MG63 (cell line): Measurements from ENCODE around the gene WRNIP1. TPM values are rescaled to one million over a fixed set of nuclear protein-coding genes. Genes with fewer than 3 reads are reported as not detected.
"Not testable (repeated sequence)": the region's sequence is repeated elsewhere in the genome, so short reads cannot be mapped to it uniquely, and the experiment has no call there.

Experiments used
- DNase-seq: peaks from one replicate; pipeline ENCODE4 v3.0.0-alpha.2; 2020
- H3K27me3 ChIP-seq: fragments of 250-450 bp; sonication (Bioruptor Pico); 2 replicates; pipeline ENCODE4 v1.5.1; 2020; ENCODE audit warnings: mild to moderate bottlenecking, moderate library complexity
- H3K36me3 ChIP-seq: fragments of 250-450 bp; sonication (Bioruptor Pico); 2 replicates; pipeline ENCODE4 v1.5.1; 2020; ENCODE audit warnings: mild to moderate bottlenecking, moderate library complexity
- H3K4me3 ChIP-seq: fragments of 250-450 bp; sonication (Bioruptor Pico); 2 replicates; pipeline ENCODE4 v1.5.1; 2020; ENCODE audit warnings: mild to moderate bottlenecking, moderate library complexity
- H3K9me3 ChIP-seq: fragments of 250-450 bp; sonication (Bioruptor Pico); 2 replicates; pipeline ENCODE4 v1.5.1; 2020; ENCODE audit warnings: mild to moderate bottlenecking, moderate library complexity
- total RNA-seq: library from RNA; depleted of rRNA; stranded (reverse); fragments of >200 nt; shearing (Covaris generic); gene quantifications from 2 replicates; pipeline ENCODE4 v1.2.3, GENCODE V29; 2014; ENCODE audit warnings: low replicate concordance

Gene WRNIP1
- total RNA-seq, 1 experiment from 2014 or later, result 53.3 TPM

DNA sequence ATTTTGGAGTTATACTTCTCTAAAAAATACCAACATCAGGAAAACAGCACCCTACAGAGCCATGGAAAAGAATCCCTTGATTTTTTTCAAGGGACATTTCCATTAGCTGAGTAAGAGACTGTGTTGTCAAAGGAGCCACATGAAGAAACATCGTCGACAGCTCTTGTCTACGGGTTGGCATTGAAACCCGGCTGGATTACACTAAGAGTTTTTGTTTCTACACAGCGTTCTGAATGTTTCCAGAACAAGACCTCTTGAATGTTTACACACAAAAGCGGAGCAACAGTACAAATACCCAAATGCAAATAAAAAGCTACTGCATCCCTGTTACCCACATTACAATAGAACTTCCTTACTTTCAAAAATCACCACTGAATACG is 12.1 kb upstream of the WRNIP1 start:
- no peaks in the 10 kb centered on the region; the same call in 1 of the 2 replicates for H3K27me3 ChIP-seq
- H3K9me3 ChIP-seq, result no peaks in the 10 kb centered on the region
- no peak overlapping the region for H3K4me3 ChIP-seq
- DNase-seq, result no peak
- no peaks in the 10 kb centered on the region for H3K36me3 ChIP-seq

GRCh38 chr6:2753743-2754142 is 11.4 kb upstream of the WRNIP1 start:
- Histone ChIP-seq H3K27me3 (no peaks in the 10 kb centered on the region; the same call in 1 of the 2 replicates), H3K36me3 (no peaks in the 10 kb centered on the region), H3K4me3 (no peak overlapping the region), H3K9me3 (no peaks in the 10 kb centered on the region)
- no peak for DNase-seq

DNA sequence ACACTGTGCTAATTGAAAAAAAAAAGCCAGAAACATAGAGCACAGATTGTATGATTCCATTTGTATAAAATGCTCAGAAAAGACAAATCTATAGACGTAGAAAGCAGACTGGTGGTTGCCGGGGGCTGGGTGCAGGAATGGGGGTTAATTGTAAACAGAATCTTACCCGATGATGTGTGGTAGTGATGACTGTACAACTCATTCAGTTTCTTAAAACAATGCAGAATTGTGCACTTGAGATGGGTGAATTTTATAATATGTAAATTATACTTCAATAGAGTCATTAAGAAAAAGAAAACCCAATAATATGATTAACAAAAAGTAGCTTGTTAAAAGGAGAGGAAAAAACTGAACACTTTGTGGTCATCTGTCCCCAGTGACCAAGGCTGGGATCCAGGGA is 10.8 kb upstream of the WRNIP1 start:
- no peak for DNase-seq
- no peaks in the 10 kb centered on the region for H3K36me3 ChIP-seq
- H3K4me3 ChIP-seq, result no peak overlapping the region
- H3K27me3 ChIP-seq, result no peaks in the 10 kb centered on the region; the same call in 1 of the 2 replicates
- no peaks in the 10 kb centered on the region for H3K9me3 ChIP-seq

DNA sequence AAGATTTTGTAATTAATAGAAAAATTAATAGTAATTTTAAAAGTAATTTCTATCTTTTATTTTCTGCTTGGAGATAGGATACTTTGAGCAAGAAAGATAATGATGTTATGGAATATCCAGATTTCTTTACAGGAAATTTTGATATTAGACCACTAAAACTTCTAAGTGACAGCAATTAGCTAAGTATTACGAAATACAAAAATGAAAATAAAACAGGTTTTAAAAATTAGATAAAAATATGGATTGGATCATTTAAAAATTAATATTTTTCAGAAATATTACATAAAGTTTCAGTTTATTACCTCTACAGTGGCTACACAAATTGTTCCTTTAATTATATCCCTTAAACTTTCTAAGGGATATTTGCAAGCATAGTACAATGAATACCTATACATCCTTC is 10.3 kb upstream of the WRNIP1 start:
- no peaks in the 10 kb centered on the region for H3K9me3 ChIP-seq
- no peak for DNase-seq
- no peak overlapping the region for H3K4me3 ChIP-seq
- no peaks in the 10 kb centered on the region; the same call in 1 of the 2 replicates for H3K27me3 ChIP-seq
- H3K36me3 ChIP-seq, result no peaks in the 10 kb centered on the region

DNA sequence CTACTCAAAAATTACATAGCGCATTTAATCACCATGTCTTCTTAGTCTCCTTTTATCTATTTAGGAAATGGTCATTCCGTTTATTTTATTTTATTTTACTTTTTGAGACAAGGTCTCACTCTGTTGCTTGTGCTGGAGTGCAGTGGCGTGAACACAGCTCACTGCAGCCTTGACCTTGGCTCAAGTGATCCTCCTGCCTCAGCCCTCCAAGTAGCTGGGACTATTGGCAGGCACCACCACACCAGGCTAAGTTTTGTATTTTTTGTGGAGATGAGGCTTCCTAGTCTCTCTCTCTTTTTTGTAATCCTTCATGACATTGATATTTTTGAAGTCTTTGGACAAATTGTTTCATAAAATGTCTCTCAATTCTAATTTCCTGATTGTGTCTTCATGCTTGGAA is 9.7 kb upstream of the WRNIP1 start:
- no peak overlapping the region for H3K4me3 ChIP-seq
- no peaks in the 10 kb centered on the region for H3K9me3 ChIP-seq
- H3K27me3 ChIP-seq, result no peaks in the 10 kb centered on the region; the same call in 1 of the 2 replicates
- H3K36me3 ChIP-seq, result no peaks in the 10 kb centered on the region
- no peak for DNase-seq

DNA sequence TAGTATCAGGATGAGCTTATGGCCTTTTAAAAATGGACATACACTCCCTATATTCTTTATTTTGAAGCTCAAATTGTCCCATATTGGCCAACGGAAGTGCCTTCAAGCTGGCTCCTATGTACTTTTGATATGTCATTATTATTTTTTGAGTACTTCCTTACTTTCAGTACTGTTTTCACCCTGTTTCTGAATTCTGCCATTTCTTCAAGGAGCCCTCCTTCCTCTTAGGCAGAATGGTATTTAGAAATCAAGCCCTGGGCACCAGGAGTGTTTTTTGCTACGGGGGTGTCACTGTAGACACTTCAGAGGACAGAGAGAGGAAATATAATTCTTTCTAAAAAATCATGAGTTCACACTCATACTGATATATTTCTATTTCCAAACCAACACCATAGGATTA is 9.0 kb upstream of the WRNIP1 start:
- Histone ChIP-seq H3K36me3 (no peaks in the 10 kb centered on the region), H3K4me3 (no peak overlapping the region), H3K27me3 (no peaks in the 10 kb centered on the region; the same call in 1 of the 2 replicates), H3K9me3 (no peaks in the 10 kb centered on the region)
- DNase-seq, result no peak

DNA sequence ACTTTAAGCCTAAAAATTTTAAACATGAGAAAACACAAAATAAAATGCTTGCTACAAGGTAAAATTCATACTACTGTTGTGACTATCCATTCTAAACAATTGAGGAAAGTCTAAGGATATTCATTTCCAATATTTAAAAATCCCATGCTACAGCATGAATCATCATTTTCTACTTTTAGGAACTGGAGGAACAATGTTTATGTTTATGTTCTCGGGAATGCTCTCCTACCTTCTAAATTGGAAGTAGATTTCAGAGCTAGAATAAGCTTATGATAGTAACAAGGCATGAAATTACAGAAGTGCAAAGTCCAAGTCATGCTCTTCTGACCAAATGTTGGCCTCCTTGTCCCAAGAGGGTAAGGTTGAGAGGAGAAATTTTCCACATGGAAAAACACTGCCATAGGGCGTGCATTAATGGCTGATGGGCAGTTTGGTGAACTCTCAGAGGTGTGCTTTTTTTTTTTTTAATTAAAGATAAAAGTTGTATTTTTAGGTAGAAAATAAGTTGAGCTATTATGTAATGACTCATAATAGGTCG is 8.4 kb upstream of the WRNIP1 start:
- no peaks in the 10 kb centered on the region; the same call in 1 of the 2 replicates for H3K27me3 ChIP-seq
- H3K36me3 ChIP-seq, result no peaks in the 10 kb centered on the region
- DNase-seq, result no peak

DNA sequence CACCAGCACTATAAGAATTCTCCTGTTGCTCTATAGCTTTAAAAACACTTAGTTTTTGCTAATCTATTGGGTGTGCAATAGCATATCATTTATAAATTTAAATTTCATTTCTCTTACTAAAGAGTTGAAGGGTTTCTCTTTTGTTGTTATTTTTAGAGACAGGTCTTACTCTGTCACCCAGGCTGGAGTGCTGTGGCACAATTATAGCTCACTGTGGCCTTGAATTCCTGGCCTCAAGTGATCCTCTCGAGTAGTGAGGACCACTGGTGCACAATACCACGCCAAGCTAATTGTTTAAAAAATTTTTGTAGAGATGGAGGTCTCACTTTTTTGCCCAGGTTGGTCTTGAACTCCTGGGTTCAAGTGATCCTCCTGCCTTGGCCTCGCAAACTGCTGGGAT is 6.2 kb upstream of the WRNIP1 start:
- H3K4me3 ChIP-seq, result no peak overlapping the region
- no peaks in the 10 kb centered on the region for H3K27me3 ChIP-seq
- DNase-seq, result no peak
- no peaks in the 10 kb centered on the region for H3K36me3 ChIP-seq
- H3K9me3 ChIP-seq, result no peaks in the 10 kb centered on the region

More for the DNA sequence above, 8.4 kb upstream of the WRNIP1 start:
- Histone ChIP-seq H3K4me3 (no peak overlapping the region), H3K9me3 (no peaks in the 10 kb centered on the region)

GRCh38 chr6:2760882-2761842 is 4.0 kb upstream of the WRNIP1 start:
- Histone ChIP-seq H3K4me3 (no peak overlapping the region), H3K36me3 (no peaks in the 10 kb centered on the region), H3K9me3 (no peaks in the 10 kb centered on the region), H3K27me3 (no peaks in the 10 kb centered on the region)
- no peak for DNase-seq

DNA sequence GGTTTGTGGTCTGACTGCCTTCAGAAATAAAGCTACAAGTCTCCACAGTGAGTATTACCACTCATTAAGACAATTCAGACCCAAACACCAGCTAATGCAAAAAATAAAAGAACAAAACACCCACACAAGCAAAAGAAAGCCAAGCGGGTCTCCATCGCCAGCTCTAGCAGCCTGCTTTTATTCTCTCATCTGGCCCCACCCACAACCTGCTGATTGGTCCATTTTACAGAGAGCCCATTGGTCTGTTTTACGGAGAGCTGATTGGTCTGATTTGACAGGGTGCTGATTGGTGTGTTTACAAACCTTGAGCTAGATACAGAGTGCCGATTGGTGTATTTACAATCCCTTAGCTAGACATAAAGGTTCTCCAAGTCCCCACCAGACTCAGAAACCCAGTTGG is 2.3 kb upstream of the WRNIP1 start:
- not testable (repeated sequence) for H3K4me3 ChIP-seq, H3K36me3 ChIP-seq, DNase-seq, H3K9me3 ChIP-seq, H3K27me3 ChIP-seq

DNA sequence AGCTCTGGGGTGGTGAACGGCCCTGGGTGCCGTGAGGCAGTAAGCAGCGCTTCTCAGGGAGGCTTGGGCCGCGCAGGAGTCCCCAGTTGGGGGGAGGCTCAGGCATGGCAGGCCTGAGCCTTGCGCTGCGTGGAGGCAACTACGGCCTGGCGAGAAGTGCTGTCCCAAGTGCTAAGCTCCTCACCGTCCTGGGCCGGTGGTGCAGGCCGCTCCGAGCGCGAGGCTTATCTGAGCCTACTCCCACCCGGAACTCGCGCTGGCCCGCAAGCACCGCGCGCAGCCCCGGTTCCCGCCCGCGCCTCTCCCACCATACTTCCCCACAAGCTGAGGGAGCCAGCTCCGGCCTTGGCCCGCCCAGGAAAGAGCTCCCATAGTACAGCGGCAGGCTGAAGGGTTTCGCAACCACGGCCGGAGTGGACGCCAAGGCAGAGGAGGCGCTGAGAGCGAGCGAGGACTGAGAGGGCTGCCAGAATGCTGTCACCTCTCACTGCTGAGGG is 1.8 kb upstream of the WRNIP1 start:
- H3K36me3 ChIP-seq, result peaks cover 2% of the 10 kb centered on the region; the same call in 1 of the 2 replicates
- no peaks in the 10 kb centered on the region for H3K27me3 ChIP-seq
- DNase-seq, result no peak
- no peak overlapping the region for H3K4me3 ChIP-seq
- no peaks in the 10 kb centered on the region for H3K9me3 ChIP-seq

DNA sequence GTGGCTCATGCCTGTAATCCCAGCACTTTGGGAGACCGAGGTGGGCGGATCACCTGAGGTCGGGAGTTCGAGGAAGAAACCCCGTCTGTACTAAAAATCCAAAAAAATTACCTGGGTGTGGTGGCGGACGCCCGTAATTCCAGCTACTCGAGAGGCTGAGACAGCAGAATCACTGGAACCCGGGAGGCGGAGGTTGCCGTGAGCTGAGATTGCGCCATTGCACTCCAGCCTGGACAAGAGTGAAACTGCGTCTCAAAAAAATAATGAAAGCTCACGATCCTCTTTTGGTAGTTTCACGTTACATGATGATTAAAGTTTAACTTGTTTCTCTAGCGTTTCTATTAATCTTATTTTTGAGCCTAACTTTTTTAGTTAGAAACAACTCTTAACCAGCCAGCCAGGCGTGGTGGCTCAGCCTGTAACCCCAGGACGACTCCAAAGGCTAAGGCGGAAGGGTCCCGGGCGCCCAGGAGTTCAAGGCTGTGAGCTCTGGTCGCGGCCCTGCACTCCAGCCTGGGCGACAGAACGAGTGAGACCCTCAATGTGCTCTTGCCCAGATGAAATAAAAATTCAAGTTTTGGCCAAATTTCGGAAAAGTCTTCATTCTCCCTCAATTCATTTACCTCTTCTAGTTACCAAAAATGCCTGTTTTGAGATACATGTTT is 1.2 kb upstream of the WRNIP1 start:
- Histone ChIP-seq H3K9me3 (no peaks in the 10 kb centered on the region), H3K36me3 (peaks cover 7% of the 10 kb centered on the region; the same call in 1 of the 2 replicates), H3K4me3 (peak overlapping the region; percentile 42), H3K27me3 (no peaks in the 10 kb centered on the region)
- no peak for DNase-seq

GRCh38 chr6:2764610-2765165 is 505 bp upstream of the WRNIP1 start:
- no peaks in the 10 kb centered on the region for H3K9me3 ChIP-seq
- no peaks in the 10 kb centered on the region for H3K27me3 ChIP-seq
- peaks cover 11% of the 10 kb centered on the region; the same call in 1 of the 2 replicates for H3K36me3 ChIP-seq
- peak; percentile 22 for DNase-seq
- peak overlapping the region; percentile 42 for H3K4me3 ChIP-seq

- DNase-seq, result peak; percentile 41
- Histone ChIP-seq H3K36me3 (peaks cover 16% of the 10 kb centered on the region), H3K4me3 (peak overlapping the region; percentile 65), H3K27me3 (no peaks in the 10 kb centered on the region), H3K9me3 (no peaks in the 10 kb centered on the region)
These were observed 938 bp downstream of the WRNIP1 start for GRCh38 chr6:2765896-2766766.

GRCh38 chr6:2766767-2767656 is 1.8 kb downstream of the WRNIP1 start:
- peak overlapping the region; percentile 65 for H3K4me3 ChIP-seq
- no peak for DNase-seq
- H3K27me3 ChIP-seq, result no peaks in the 10 kb centered on the region
- peaks cover 19% of the 10 kb centered on the region for H3K36me3 ChIP-seq
- H3K9me3 ChIP-seq, result no peaks in the 10 kb centered on the region
